CD4-positive, alpha-beta T cell (primary cell): Measurements from ENCODE around the gene ATG7. TPM values are rescaled to one million over a fixed set of nuclear protein-coding genes. Genes with fewer than 3 reads are reported as not detected.

Experiments
- ATAC-seq: fragments of 200-7000 bp; cut with Tn5 transposase; one replicate; pipeline ENCODE4 v1.10.0; 2022; ENCODE audit warnings: mild to moderate bottlenecking; ENCODE audit not compliant: poor library complexity
- CTCF ChIA-PET: fragments of 350-600 bp; sonication (Branson Sonifier 250); formaldehyde crosslinking; loops from one replicate; lab custom pipeline; 2021; ENCODE audit warnings: antibody characterized with exemption, inconsistent platforms; lab: Charles Lee
- POLR2A ChIA-PET: fragments of 350-600 bp; sonication (Branson Sonifier 250); formaldehyde crosslinking; loops from one replicate; lab custom pipeline; 2021; ENCODE audit warnings: antibody characterized with exemption, inconsistent platforms; lab: Charles Lee
- DNase-seq, 14 experiments: peaks; one replicate each; pipeline ENCODE4 v3.0.0-alpha.2; 2013 to 2020; ENCODE audit warnings: mixed read lengths in 2 of 14
- H3K27ac ChIP-seq, 2 donors: one replicate each; pipeline versions ENCODE4 v1.5.1 to v1.7.0; 2013; ENCODE audit warnings: low read length in 2 of 2, low read depth in 1 of 2, mild to moderate bottlenecking in 1 of 2
- H3K27me3 ChIP-seq, 2 experiments: 1 replicate in 1 of 2; 2 replicates in 1 of 2; pipeline versions ENCODE4 v1.6.1 to v1.7.0; 2013; ENCODE audit warnings: low read length in 2 of 2, control low read depth in 1 of 2, mild to moderate bottlenecking in 1 of 2, moderate library complexity in 1 of 2; ENCODE audit not compliant: insufficient read depth in 2 of 2, control insufficient read depth in 1 of 2
- H3K36me3 ChIP-seq: one replicate; pipeline ENCODE4 v1.6.1; 2013; ENCODE audit warnings: low read length, control low read depth; ENCODE audit not compliant: insufficient read depth
- H3K4me1 ChIP-seq: one replicate; pipeline ENCODE4 v1.6.1; 2013; ENCODE audit warnings: low read length, control low read depth; ENCODE audit not compliant: insufficient read depth
- H3K4me3 ChIP-seq: one replicate; pipeline ENCODE4 v1.5.1; 2013; ENCODE audit warnings: mild to moderate bottlenecking, low read length, moderate library complexity
- H3K9me3 ChIP-seq, 2 experiments: 1 replicate in 1 of 2; 2 replicates in 1 of 2; pipeline versions ENCODE4 v1.6.1 to v1.7.0; 2013; ENCODE audit warnings: low read length in 2 of 2, mild to moderate bottlenecking in 2 of 2, control low read depth in 1 of 2, moderate library complexity in 1 of 2; ENCODE audit not compliant: control insufficient read depth in 1 of 2, insufficient read depth in 1 of 2
- H3K27ac Mint-ChIP-seq: one replicate; pipeline ENCODE4 v1.8.0; 2020; ENCODE audit warnings: mixed read lengths
- H3K27me3 Mint-ChIP-seq: one replicate; pipeline ENCODE4 v1.8.0; 2021; ENCODE audit warnings: mixed read lengths
- H3K36me3 Mint-ChIP-seq: one replicate; pipeline ENCODE4 v1.8.0; 2021; ENCODE audit warnings: low read depth, mixed read lengths
- H3K4me1 Mint-ChIP-seq: one replicate; pipeline ENCODE4 v1.8.0; 2021; ENCODE audit warnings: low read depth, mixed read lengths
- H3K4me3 Mint-ChIP-seq: one replicate; pipeline ENCODE4 v1.8.0; 2020; ENCODE audit warnings: mild to moderate bottlenecking, mixed read lengths
- H3K9me3 Mint-ChIP-seq: one replicate; pipeline ENCODE4 v1.8.0; 2020; ENCODE audit warnings: mixed read lengths
- CTCF ChIP-seq: fragments of 200-600 bp; IDR thresholded peaks from one replicate; pipeline ENCODE4 v1.8.0; 2022; ENCODE audit warnings: antibody characterized with exemption, mild to moderate bottlenecking
- intact Hi-C, 2 experiments: fragments of 100-400 bp; cut with DNase I in 1 of 2; cut with micrococcal nuclease in 1 of 2; formaldehyde crosslinking; loops; one replicate each; pipeline versions ENCODE4 v1.15.1 to v1.9.0; 2023 to 2025; cut with DNase I, micrococcal nuclease
- total RNA-seq, 174 experiments: library from RNA in 2 of 174; stranded (reverse) in 2 of 174; gene quantifications; one replicate each; pipeline ENCODE4 v1.2.3 and lab custom pipeline; 2021 to 2026

Gene ATG7
- total RNA-seq, 2 experiments from 2014 or later, result 21.4 to 25.7 TPM

GRCh38 chr3:11574981-11575669, 302.9 kb downstream of the ATG7 start:
- Mint-ChIP-seq H3K27me3 (no peaks in the 10 kb centered on the region), H3K4me1 (peaks cover 21% of the 10 kb centered on the region), H3K36me3 (peaks cover 16% of the 10 kb centered on the region), H3K4me3 (no peak overlapping the region), H3K9me3 (no peaks in the 10 kb centered on the region), H3K27ac (no peak overlapping the region)
- Histone ChIP-seq H3K4me1 (no peaks in the 10 kb centered on the region), H3K9me3 (no peaks in the 10 kb centered on the region), H3K4me3 (no peak overlapping the region), H3K36me3 (peaks cover 26% of the 10 kb centered on the region), H3K27ac (no peak overlapping the region), H3K27me3 (no peaks in the 10 kb centered on the region)
- ATAC-seq (no peak), DNase-seq (no peak)
- CTCF ChIA-PET, result no interaction called here
- intact Hi-C loops, result no loop called here
- POLR2A ChIA-PET, result no interaction called here
- no peak for TF ChIP-seq CTCF

- no peak for TF ChIP-seq CTCF
- peaks cover 22% of the 10 kb centered on the region for H3K36me3 ChIP-seq
- Mint-ChIP-seq H3K27ac (no peak overlapping the region), H3K4me3 (no peak overlapping the region), H3K9me3 (no peaks in the 10 kb centered on the region), H3K27me3 (no peaks in the 10 kb centered on the region), H3K36me3 (peaks cover 21% of the 10 kb centered on the region), H3K4me1 (peaks cover 26% of the 10 kb centered on the region)
- H3K27ac ChIP-seq, result no peak overlapping the region
- intact Hi-C loops, result no loop called here
- ATAC-seq, result no peak
- POLR2A ChIA-PET, result no interaction called here
- no peak overlapping the region for H3K4me3 ChIP-seq
- DNase-seq, result no peak
- no peaks in the 10 kb centered on the region for H3K27me3 ChIP-seq
- no peaks in the 10 kb centered on the region for H3K9me3 ChIP-seq
- CTCF ChIA-PET, result no interaction called here
- no peaks in the 10 kb centered on the region for H3K4me1 ChIP-seq
These were observed 303.5 kb downstream of the ATG7 start for GRCh38 chr3:11575677-11576076.

GRCh38 chr3:11576453-11576852, 304.3 kb downstream of the ATG7 start:
- POLR2A ChIA-PET, result no interaction called here
- TF ChIP-seq CTCF, result no peak
- peaks cover 30% of the 10 kb centered on the region for H3K4me1 Mint-ChIP-seq

More at GRCh38 chr3:11576453-11576852, 304.3 kb downstream of the ATG7 start:
- Histone ChIP-seq H3K4me3 (no peak overlapping the region), H3K27ac (no peak overlapping the region), H3K27me3 (no peaks in the 10 kb centered on the region), H3K4me1 (peaks cover 3% of the 10 kb centered on the region), H3K9me3 (no peaks in the 10 kb centered on the region), H3K36me3 (peaks cover 17% of the 10 kb centered on the region)
- DNase-seq (no peak), ATAC-seq (no peak)
- CTCF ChIA-PET, result no interaction called here
- peak overlapping the region; percentile 55 for H3K27ac Mint-ChIP-seq
- peaks cover 21% of the 10 kb centered on the region for H3K36me3 Mint-ChIP-seq
- no peaks in the 10 kb centered on the region for H3K9me3 Mint-ChIP-seq
- H3K27me3 Mint-ChIP-seq, result no peaks in the 10 kb centered on the region
- intact Hi-C loops, result no loop called here
- H3K4me3 Mint-ChIP-seq, result no peak overlapping the region
